Activated naive CD4-positive, alpha-beta T cell treated with anti-CD3 and anti-CD28 coated beads for 36 hours (primary cell): Measurements from ENCODE around the gene ABCC9. TPM values are rescaled to one million over a fixed set of nuclear protein-coding genes. Genes with fewer than 3 reads are reported as not detected.

ENCODE experiments used
- CTCF ChIA-PET: fragments of 350-600 bp; sonication (Branson Sonifier 250); formaldehyde crosslinking; loops from one replicate; lab custom pipeline; 2021; ENCODE audit warnings: antibody characterized with exemption; lab: Charles Lee
- DNase-seq: peaks from one replicate; pipeline ENCODE4 v3.0.0-alpha.2; 2020
- H3K27ac Mint-ChIP-seq: one replicate; pipeline ENCODE4 v1.8.0; 2021; ENCODE audit warnings: mild to moderate bottlenecking, mixed read lengths
- H3K27me3 Mint-ChIP-seq: one replicate; pipeline ENCODE4 v1.8.0; 2021; ENCODE audit warnings: low read depth, mixed read lengths
- H3K36me3 Mint-ChIP-seq: one replicate; pipeline ENCODE4 v1.8.0; 2021; ENCODE audit warnings: low read depth, mixed read lengths
- H3K4me1 Mint-ChIP-seq: one replicate; pipeline ENCODE4 v1.8.0; 2021; ENCODE audit warnings: low read depth, mixed read lengths
- H3K4me3 Mint-ChIP-seq: one replicate; pipeline ENCODE4 v1.8.0; 2021; ENCODE audit warnings: mild to moderate bottlenecking, moderate library complexity, mixed read lengths
- H3K9me3 Mint-ChIP-seq: one replicate; pipeline ENCODE4 v1.8.0; 2021; ENCODE audit warnings: mixed read lengths
- intact Hi-C: fragments of 100-400 bp; cut with micrococcal nuclease; formaldehyde crosslinking; loops from one replicate; pipeline ENCODE4 v1.15.1; 2023
- total RNA-seq, 2 experiments: library from RNA; stranded (reverse); gene quantifications; one replicate each; pipeline ENCODE4 v1.2.3, GENCODE V29; 2021

Gene ABCC9
- total RNA-seq, 2 experiments from 2014 or later = not detected

- Mint-ChIP-seq H3K27me3 (peaks cover 39% of the 10 kb centered on the region), H3K4me1 (peaks cover 10% of the 10 kb centered on the region), H3K4me3 (peak overlapping the region; percentile 32), H3K36me3 (no peaks in the 10 kb centered on the region), H3K9me3 (no peaks in the 10 kb centered on the region), H3K27ac (no peak overlapping the region)
- intact Hi-C loops = loop anchor here (5.0 to 10.0 kb wide), 3 partner anchors 78 to 560 kb away; partner anchors contain the start of gene ST8SIA1
- DNase-seq = no peak
- CTCF ChIA-PET = interaction anchor here (0.7 kb wide), 1 partner anchor 243 kb away, joined by 3 read pairs; no protein-coding TSS in a partner anchor
Observed at GRCh38 chr12:21775133-21775820, 165.9 kb downstream of the ABCC9 start.

- DNase-seq = peak; percentile 8
- peaks cover 10% of the 10 kb centered on the region for H3K4me1 Mint-ChIP-seq
- H3K4me3 Mint-ChIP-seq = peak within 1 kb of the TSS; percentile 42
- no peaks in the 10 kb centered on the region for H3K36me3 Mint-ChIP-seq
- intact Hi-C loops = loop anchor here (5.0 to 10.0 kb wide), 5 partner anchors 77 to 560 kb away; partner anchors contain the start of gene ST8SIA1
- H3K9me3 Mint-ChIP-seq = no peaks in the 10 kb centered on the region
- CTCF ChIA-PET = no interaction called here
- peaks cover 37% of the 10 kb centered on the region for H3K27me3 Mint-ChIP-seq
- H3K27ac Mint-ChIP-seq = no peak within 1 kb of the TSS
Observed at GRCh38 chr12:21774358-21775132, 166.7 kb downstream of the ABCC9 start, which contains the start of gene KCNJ8. KCNJ8 (minus strand) TSS chr12:21774706; CDS start chr12:21773616, 1,090 bp downstream.

GRCh38 chr12:21773806-21774205, 167.4 kb downstream of the ABCC9 start:
- Mint-ChIP-seq H3K27me3 (peaks cover 37% of the 10 kb centered on the region), H3K36me3 (no peaks in the 10 kb centered on the region), H3K27ac (no peak overlapping the region), H3K9me3 (no peaks in the 10 kb centered on the region), H3K4me3 (peak overlapping the region; percentile 11), H3K4me1 (peaks cover 10% of the 10 kb centered on the region)
- CTCF ChIA-PET = interaction anchor here (0.5 kb wide), 1 partner anchor 22 kb away, joined by 3 read pairs; no protein-coding TSS in a partner anchor
- no peak for DNase-seq
- intact Hi-C loops = loop anchor here (5.0 to 10.0 kb wide), 4 partner anchors 167 to 561 kb away; partner anchors contain the start of gene ST8SIA1

GRCh38 chr12:21773263-21773741, 167.9 kb downstream of the ABCC9 start:
- no peaks in the 10 kb centered on the region for H3K36me3 Mint-ChIP-seq
- intact Hi-C loops = loop anchor here (5.0 to 10.0 kb wide), 4 partner anchors 166 to 561 kb away; partner anchors contain the start of gene ST8SIA1
- peaks cover 37% of the 10 kb centered on the region for H3K27me3 Mint-ChIP-seq
- H3K4me1 Mint-ChIP-seq = peaks cover 10% of the 10 kb centered on the region
- DNase-seq = peak; percentile 38
- peak overlapping the region; percentile 27 for H3K4me3 Mint-ChIP-seq
- CTCF ChIA-PET = interaction anchor here (0.5 to 0.7 kb wide), 2 partner anchors 21 to 233 kb away, joined by 3 read pairs; no protein-coding TSS in a partner anchor
- no peak overlapping the region for H3K27ac Mint-ChIP-seq
- no peaks in the 10 kb centered on the region for H3K9me3 Mint-ChIP-seq

GRCh38 chr12:21771311-21771710, 169.9 kb downstream of the ABCC9 start:
- Mint-ChIP-seq H3K4me3 (no peak overlapping the region), H3K27ac (no peak overlapping the region), H3K36me3 (no peaks in the 10 kb centered on the region), H3K27me3 (peaks cover 26% of the 10 kb centered on the region), H3K4me1 (peaks cover 10% of the 10 kb centered on the region), H3K9me3 (no peaks in the 10 kb centered on the region)
- no peak for DNase-seq
- CTCF ChIA-PET = no interaction called here
- intact Hi-C loops = loop anchor here (5.0 to 10.0 kb wide), 4 partner anchors 164 to 563 kb away; partner anchors contain the start of gene ST8SIA1

- H3K4me3 Mint-ChIP-seq = no peak overlapping the region
- H3K36me3 Mint-ChIP-seq = no peaks in the 10 kb centered on the region
- no peak overlapping the region for H3K27ac Mint-ChIP-seq
- no peaks in the 10 kb centered on the region for H3K9me3 Mint-ChIP-seq
- intact Hi-C loops = no loop called here
- peaks cover 7% of the 10 kb centered on the region for H3K4me1 Mint-ChIP-seq
- no peak for DNase-seq
- CTCF ChIA-PET = no interaction called here
- peaks cover 12% of the 10 kb centered on the region for H3K27me3 Mint-ChIP-seq
Observed at GRCh38 chr12:21769307-21769706, 171.9 kb downstream of the ABCC9 start.

- Mint-ChIP-seq H3K9me3 (no peaks in the 10 kb centered on the region), H3K27me3 (no peaks in the 10 kb centered on the region), H3K4me3 (no peak overlapping the region), H3K36me3 (no peaks in the 10 kb centered on the region), H3K27ac (no peak overlapping the region), H3K4me1 (no peaks in the 10 kb centered on the region)
- no peak for DNase-seq
- CTCF ChIA-PET = no interaction called here
- intact Hi-C loops = no loop called here
Observed at GRCh38 chr12:21766403-21766802, 174.8 kb downstream of the ABCC9 start.

- no peak for DNase-seq
- Mint-ChIP-seq H3K4me3 (no peak overlapping the region), H3K27ac (no peak overlapping the region), H3K27me3 (no peaks in the 10 kb centered on the region), H3K36me3 (no peaks in the 10 kb centered on the region), H3K4me1 (no peaks in the 10 kb centered on the region), H3K9me3 (no peaks in the 10 kb centered on the region)
- intact Hi-C loops = no loop called here
- CTCF ChIA-PET = no interaction called here
Observed at GRCh38 chr12:21764950-21765349, 176.3 kb downstream of the ABCC9 start.

GRCh38 chr12:21764065-21764464, 177.2 kb downstream of the ABCC9 start:
- Mint-ChIP-seq H3K27me3 (no peaks in the 10 kb centered on the region), H3K27ac (no peak overlapping the region), H3K4me3 (no peak overlapping the region), H3K4me1 (no peaks in the 10 kb centered on the region), H3K36me3 (no peaks in the 10 kb centered on the region), H3K9me3 (no peaks in the 10 kb centered on the region)
- intact Hi-C loops = no loop called here
- no peak for DNase-seq
- CTCF ChIA-PET = no interaction called here

GRCh38 chr12:21763531-21763930, 177.7 kb downstream of the ABCC9 start:
- no peaks in the 10 kb centered on the region for H3K27me3 Mint-ChIP-seq
- H3K27ac Mint-ChIP-seq = no peak overlapping the region
- no peak overlapping the region for H3K4me3 Mint-ChIP-seq
- no peaks in the 10 kb centered on the region for H3K36me3 Mint-ChIP-seq
- intact Hi-C loops = no loop called here
- CTCF ChIA-PET = interaction anchor here (0.7 kb wide), 1 partner anchor 66 kb away, joined by 3 read pairs; no protein-coding TSS in a partner anchor
- no peak for DNase-seq
- no peaks in the 10 kb centered on the region for H3K4me1 Mint-ChIP-seq
- H3K9me3 Mint-ChIP-seq = no peaks in the 10 kb centered on the region

GRCh38 chr12:21759737-21760136, 181.5 kb downstream of the ABCC9 start:
- Mint-ChIP-seq H3K27me3 (no peaks in the 10 kb centered on the region), H3K27ac (no peak overlapping the region), H3K36me3 (no peaks in the 10 kb centered on the region), H3K9me3 (no peaks in the 10 kb centered on the region), H3K4me1 (no peaks in the 10 kb centered on the region), H3K4me3 (no peak overlapping the region)
- intact Hi-C loops = no loop called here
- DNase-seq = no peak
- CTCF ChIA-PET = interaction anchor here (0.6 kb wide), 1 partner anchor 18 kb away, joined by 6 read pairs; no protein-coding TSS in a partner anchor

GRCh38 chr12:21757735-21758134, 183.5 kb downstream of the ABCC9 start:
- Mint-ChIP-seq H3K9me3 (no peaks in the 10 kb centered on the region), H3K27ac (no peak overlapping the region), H3K4me1 (no peaks in the 10 kb centered on the region), H3K36me3 (no peaks in the 10 kb centered on the region), H3K4me3 (no peak overlapping the region), H3K27me3 (peaks cover 3% of the 10 kb centered on the region)
- intact Hi-C loops = no loop called here
- CTCF ChIA-PET = no interaction called here
- DNase-seq = no peak
